ENCODE results near the gene SLC7A6OS.

The SLC7A6OS gene

GRCh38 chr16:68283346-68283745 lies 27.4 kb downstream of the SLC7A6OS start:
- Histone ChIP-seq H3K4ac (ENCODE audit: low read length) (no peak overlapping the region), H2AK5ac (ENCODE audit: low read depth, low read length) (no peak overlapping the region), H3K9ac (ENCODE audit: low read depth, low read length, poor library complexity) (no peak overlapping the region), H2BK12ac (ENCODE audit: low read length) (no peak overlapping the region), H4K8ac (ENCODE audit: low read depth, low read length) (no peak overlapping the region), H2BK120ac (ENCODE audit: low read depth, low read length) (no peak overlapping the region), H3K4me3 (ENCODE audit: low read length in 2 of 2) (no peak overlapping the region), H3K36me3 (replicated peaks in 1 of 2; ENCODE audit: control insufficient read depth in 2 of 2, insufficient read depth in 2 of 2, low read length in 2 of 2) (peaks cover 7 to 39% of the 10 kb centered on the region in 2 donors), H2AFZ (ENCODE audit: low read length) (no peak overlapping the region), H3K4me1 (ENCODE audit: control insufficient read depth in 2 of 2, insufficient read depth in 1 of 2, low read depth in 1 of 2, low read length in 2 of 2) (no peaks in the 10 kb centered on the region), H2BK5ac (ENCODE audit: low read length) (no peak overlapping the region), H3K14ac (ENCODE audit: low read length) (no peak overlapping the region), H3K27ac (replicated peaks; ENCODE audit: low read length) (no peak overlapping the region), H4K91ac (ENCODE audit: low read depth, low read length, poor library complexity) (no peak overlapping the region), H3K9me3 (replicated peaks in 1 of 2; ENCODE audit: control insufficient read depth in 2 of 2, insufficient read depth in 1 of 2, low read depth in 1 of 2, low read length in 2 of 2) (no peaks in the 10 kb centered on the region), H2BK15ac (ENCODE audit: low read length) (no peak overlapping the region), H3K4me2 (ENCODE audit: insufficient read depth, low read length, poor library complexity, severe bottlenecking) (no peak overlapping the region), H3K18ac (ENCODE audit: low read length) (no peak overlapping the region), H3K27me3 (ENCODE audit: control insufficient read depth in 3 of 3, insufficient read depth in 3 of 3, low read depth in 1 of 3, low read length in 3 of 3) (no peaks in the 10 kb centered on the region), H3K79me1 (ENCODE audit: low read depth, low read length) (peaks cover 4% of the 10 kb centered on the region), H3K23ac (ENCODE audit: low read depth, low read length, poor library complexity) (no peak overlapping the region)
- WGBS, 2 donors (ENCODE audit: extremely low coverage in 2 of 2, insufficient read length in 2 of 2, insufficient replicate concordance in 1 of 2): no CpG with 5 or more reads among the region's 5 CpGs
- DNase-seq (ENCODE audit: low spot score): no peak

- Histone ChIP-seq H4K8ac (ENCODE audit: low read depth, low read length) (no peak overlapping the region), H3K9me3 (replicated peaks in 1 of 2; ENCODE audit: control insufficient read depth in 2 of 2, insufficient read depth in 1 of 2, low read depth in 1 of 2, low read length in 2 of 2) (no peaks in the 10 kb centered on the region), H3K4me1 (ENCODE audit: control insufficient read depth in 2 of 2, insufficient read depth in 1 of 2, low read depth in 1 of 2, low read length in 2 of 2) (no peaks in the 10 kb centered on the region), H2BK15ac (ENCODE audit: low read length) (no peak overlapping the region), H3K9ac (ENCODE audit: low read depth, low read length, poor library complexity) (no peak overlapping the region), H3K79me1 (ENCODE audit: low read depth, low read length) (no peaks in the 10 kb centered on the region), H3K27ac (replicated peaks; ENCODE audit: low read length) (no peak overlapping the region), H2AK5ac (ENCODE audit: low read depth, low read length) (no peak overlapping the region), H3K14ac (ENCODE audit: low read length) (no peak overlapping the region), H2BK12ac (ENCODE audit: low read length) (no peak overlapping the region), H3K4ac (ENCODE audit: low read length) (no peak overlapping the region), H2BK5ac (ENCODE audit: low read length) (no peak overlapping the region), H3K4me2 (ENCODE audit: insufficient read depth, low read length, poor library complexity, severe bottlenecking) (no peak overlapping the region), H3K27me3 (ENCODE audit: control insufficient read depth in 3 of 3, insufficient read depth in 3 of 3, low read depth in 1 of 3, low read length in 3 of 3) (no peaks in the 10 kb centered on the region), H3K18ac (ENCODE audit: low read length) (no peak overlapping the region), H4K91ac (ENCODE audit: low read depth, low read length, poor library complexity) (no peak overlapping the region), H2AFZ (ENCODE audit: low read length) (no peak overlapping the region), H3K23ac (ENCODE audit: low read depth, low read length, poor library complexity) (no peak overlapping the region), H2BK120ac (ENCODE audit: low read depth, low read length) (no peak overlapping the region), H3K36me3 (replicated peaks in 1 of 2; ENCODE audit: control insufficient read depth in 2 of 2, insufficient read depth in 2 of 2, low read length in 2 of 2) (peaks cover 2 to 26% of the 10 kb centered on the region in 2 donors), H3K4me3 (ENCODE audit: low read length in 2 of 2) (no peak overlapping the region)
- no CpG with 5 or more reads among the region's 4 CpGs for WGBS, 2 donors (ENCODE audit: extremely low coverage in 2 of 2, insufficient read length in 2 of 2, insufficient replicate concordance in 1 of 2)
- no peak for DNase-seq (ENCODE audit: low spot score)
These were observed 28.7 kb downstream of the SLC7A6OS start for GRCh38 chr16:68282064-68282452.

GRCh38 chr16:68281368-68282063 lies 29.2 kb downstream of the SLC7A6OS start:
- H3K4me1 ChIP-seq (ENCODE audit: control insufficient read depth in 2 of 2, insufficient read depth in 1 of 2, low read depth in 1 of 2, low read length in 2 of 2): no peaks in the 10 kb centered on the region
- no peak overlapping the region for H3K18ac ChIP-seq (ENCODE audit: low read length)
- no peak overlapping the region for H3K4ac ChIP-seq (ENCODE audit: low read length)
- no peaks in the 10 kb centered on the region for H3K79me1 ChIP-seq (ENCODE audit: low read depth, low read length)
- no peak overlapping the region for H4K8ac ChIP-seq (ENCODE audit: low read depth, low read length)
- H3K23ac ChIP-seq (ENCODE audit: low read depth, low read length, poor library complexity): no peak overlapping the region
- H3K4me3 ChIP-seq (ENCODE audit: low read length in 2 of 2): no peak overlapping the region
- no peaks in the 10 kb centered on the region for H3K9me3 ChIP-seq (replicated peaks in 1 of 2; ENCODE audit: control insufficient read depth in 2 of 2, insufficient read depth in 1 of 2, low read depth in 1 of 2, low read length in 2 of 2)
- no peak overlapping the region for H2AK5ac ChIP-seq (ENCODE audit: low read depth, low read length)
- no peak overlapping the region for H3K4me2 ChIP-seq (ENCODE audit: insufficient read depth, low read length, poor library complexity, severe bottlenecking)
- no CpG with 5 or more reads among the region's 4 CpGs for WGBS, 2 donors (ENCODE audit: extremely low coverage in 2 of 2, insufficient read length in 2 of 2, insufficient replicate concordance in 1 of 2)
- no peak overlapping the region for H2BK15ac ChIP-seq (ENCODE audit: low read length)
- no peak overlapping the region for H2BK5ac ChIP-seq (ENCODE audit: low read length)
- H2BK12ac ChIP-seq (ENCODE audit: low read length): no peak overlapping the region
- H4K91ac ChIP-seq (ENCODE audit: low read depth, low read length, poor library complexity): no peak overlapping the region
- no peak overlapping the region for H2BK120ac ChIP-seq (ENCODE audit: low read depth, low read length)
- no peak overlapping the region for H3K27ac ChIP-seq (replicated peaks; ENCODE audit: low read length)
- peaks cover under 1 to 21% of the 10 kb centered on the region in 2 donors for H3K36me3 ChIP-seq (replicated peaks in 1 of 2; ENCODE audit: control insufficient read depth in 2 of 2, insufficient read depth in 2 of 2, low read length in 2 of 2)
- DNase-seq (ENCODE audit: low spot score): no peak
- no peak overlapping the region for H3K9ac ChIP-seq (ENCODE audit: low read depth, low read length, poor library complexity)
- no peak overlapping the region for H3K14ac ChIP-seq (ENCODE audit: low read length)
- H3K27me3 ChIP-seq (ENCODE audit: control insufficient read depth in 3 of 3, insufficient read depth in 3 of 3, low read depth in 1 of 3, low read length in 3 of 3): no peaks in the 10 kb centered on the region
- no peak overlapping the region for H2AFZ ChIP-seq (ENCODE audit: low read length)

- H2AFZ ChIP-seq (ENCODE audit: low read length): no peak overlapping the region
- H3K27me3 ChIP-seq (ENCODE audit: control insufficient read depth in 3 of 3, insufficient read depth in 3 of 3, low read depth in 1 of 3, low read length in 3 of 3): no peaks in the 10 kb centered on the region
- H3K9me3 ChIP-seq (replicated peaks in 1 of 2; ENCODE audit: control insufficient read depth in 2 of 2, insufficient read depth in 1 of 2, low read depth in 1 of 2, low read length in 2 of 2): no peaks in the 10 kb centered on the region
- no peak for DNase-seq (ENCODE audit: low spot score)
- no peak overlapping the region for H3K27ac ChIP-seq (replicated peaks; ENCODE audit: low read length)
- no peaks in the 10 kb centered on the region for H3K79me1 ChIP-seq (ENCODE audit: low read depth, low read length)
- peaks cover 1 to 15% of the 10 kb centered on the region in 2 donors for H3K36me3 ChIP-seq (replicated peaks in 1 of 2; ENCODE audit: control insufficient read depth in 2 of 2, insufficient read depth in 2 of 2, low read length in 2 of 2)
- H2BK12ac ChIP-seq (ENCODE audit: low read length): no peak overlapping the region
- WGBS, 2 donors (ENCODE audit: extremely low coverage in 2 of 2, insufficient read length in 2 of 2, insufficient replicate concordance in 1 of 2): no CpG with 5 or more reads among the region's 13 CpGs
- no peak overlapping the region for H3K4ac ChIP-seq (ENCODE audit: low read length)
- H2AK5ac ChIP-seq (ENCODE audit: low read depth, low read length): no peak overlapping the region
- H3K14ac ChIP-seq (ENCODE audit: low read length): no peak overlapping the region
- no peak overlapping the region for H3K18ac ChIP-seq (ENCODE audit: low read length)
- no peak overlapping the region for H3K9ac ChIP-seq (ENCODE audit: low read depth, low read length, poor library complexity)
- H3K4me2 ChIP-seq (ENCODE audit: insufficient read depth, low read length, poor library complexity, severe bottlenecking): no peak overlapping the region
- H2BK15ac ChIP-seq (ENCODE audit: low read length): no peak overlapping the region
- H2BK5ac ChIP-seq (ENCODE audit: low read length): no peak overlapping the region
- peaks cover 1 to 3% of the 10 kb centered on the region in 2 donors for H3K4me1 ChIP-seq (ENCODE audit: control insufficient read depth in 2 of 2, insufficient read depth in 1 of 2, low read depth in 1 of 2, low read length in 2 of 2)
- no peak overlapping the region for H3K4me3 ChIP-seq (ENCODE audit: low read length in 2 of 2)
- H4K8ac ChIP-seq (ENCODE audit: low read depth, low read length): no peak overlapping the region
- no peak overlapping the region for H3K23ac ChIP-seq (ENCODE audit: low read depth, low read length, poor library complexity)
- no peak overlapping the region for H2BK120ac ChIP-seq (ENCODE audit: low read depth, low read length)
- H4K91ac ChIP-seq (ENCODE audit: low read depth, low read length, poor library complexity): no peak overlapping the region
These were observed 30.8 kb downstream of the SLC7A6OS start for GRCh38 chr16:68279726-68280558.
